NCI-H146 treated with DMSO at 0.1 percent for 48 hours (cell line): ENCODE measurements around the gene TMPRSS13.
"Not testable (repeated sequence)": the region's sequence is repeated elsewhere in the genome, so short reads cannot be mapped to it uniquely, and the experiment has no call there.

Experiments
- DNase-seq: peaks from one replicate; lab custom pipeline; 2025; ENCODE audit not compliant: unreplicated experiment; lab: John Stamatoyannopoulos, UW

TMPRSS13 gene

DNA sequence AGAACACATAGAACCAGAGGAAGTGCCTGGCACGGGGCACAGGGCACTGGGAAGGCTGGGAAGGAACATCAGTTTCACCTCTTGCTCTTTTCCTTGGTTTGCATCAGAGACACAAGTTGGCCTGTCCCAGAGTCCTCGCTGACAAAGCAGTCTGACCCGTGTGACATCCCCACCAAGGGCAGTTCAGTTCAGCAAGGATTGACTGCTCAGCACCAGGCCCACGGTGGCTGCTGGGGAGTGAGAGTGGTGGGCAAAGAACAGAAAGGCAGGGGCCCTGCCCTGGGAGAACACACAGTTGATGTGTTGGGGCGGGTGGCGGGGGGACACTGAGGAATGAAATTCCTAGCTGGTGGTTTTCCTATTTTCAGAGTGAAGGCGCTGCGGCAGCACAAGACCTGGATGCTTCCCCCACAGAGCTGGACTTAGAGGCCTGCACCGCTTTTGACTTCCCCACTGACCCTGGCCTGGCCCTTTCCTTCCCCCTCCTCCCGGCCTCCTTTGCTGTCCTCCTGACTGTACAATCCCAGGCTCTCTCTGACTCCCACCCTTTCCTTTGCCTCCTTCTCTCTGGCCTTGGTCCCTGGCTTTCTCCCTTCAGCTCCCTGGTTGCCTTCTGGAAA lies 2.2 kb upstream of the TMPRSS13 start:
- DNase-seq: no peak

GRCh38 chr11:117930668-117931330 lies 1.6 kb upstream of the TMPRSS13 start:
- no peak for DNase-seq

- no peak for DNase-seq
These were observed 841 bp upstream of the TMPRSS13 start for GRCh38 chr11:117929916-117930570.

DNA sequence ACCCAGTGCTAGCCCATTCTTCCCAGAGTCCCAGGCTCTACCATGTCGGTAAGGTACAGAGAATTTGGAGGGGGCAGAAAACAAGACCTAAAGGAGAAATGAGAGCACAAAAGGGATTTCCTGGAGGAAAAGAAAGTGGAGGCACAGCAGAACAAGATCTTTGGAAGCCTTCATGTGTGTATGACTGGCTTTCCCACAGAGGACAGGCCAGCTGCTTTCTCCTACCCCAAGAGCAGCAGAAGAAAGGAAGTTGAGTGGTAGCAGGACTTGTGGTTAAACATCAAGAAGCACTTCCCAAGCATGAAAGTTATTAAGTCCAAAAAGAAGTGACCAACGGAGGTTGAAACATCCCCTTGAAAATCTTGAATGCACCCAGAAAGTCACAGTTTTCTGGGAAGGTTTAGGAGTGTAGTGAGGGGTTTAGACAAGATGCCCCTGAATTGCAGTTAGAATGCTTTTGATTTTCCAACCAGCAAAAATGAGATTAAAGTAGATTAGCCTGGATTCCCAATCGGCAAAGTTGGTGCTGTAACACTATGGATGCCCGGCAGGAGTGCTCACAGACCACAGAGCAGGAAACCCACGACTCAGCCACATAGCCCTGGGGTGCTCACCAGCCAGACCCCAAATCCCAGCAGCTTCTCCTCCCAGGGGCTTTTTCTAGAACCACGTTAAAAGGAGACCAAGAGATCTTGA lies 608 bp downstream of the TMPRSS13 start:
- no peak for DNase-seq

GRCh38 chr11:117927926-117928325 lies 1.3 kb downstream of the TMPRSS13 start:
- no peak for DNase-seq

DNA sequence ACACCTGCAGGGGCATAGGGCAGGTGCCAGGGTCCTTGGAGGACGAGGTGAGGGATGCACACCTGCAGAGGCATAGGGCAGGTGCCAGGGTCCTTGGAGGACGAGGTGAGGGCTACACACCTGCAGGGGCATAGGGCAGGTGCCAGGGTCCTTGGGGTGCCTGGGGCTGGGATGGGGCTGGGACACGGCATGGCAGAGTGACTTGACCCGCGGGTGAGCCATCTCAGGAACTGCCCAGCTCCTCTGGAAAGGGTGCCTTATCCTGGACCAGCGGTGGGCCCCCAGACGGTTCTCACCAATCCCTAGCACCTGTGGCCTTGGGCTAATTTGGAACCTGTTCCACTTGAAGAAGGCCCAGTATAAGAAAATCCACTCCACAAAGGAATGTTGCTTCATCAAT lies 3.0 kb downstream of the TMPRSS13 start:
- not testable (repeated sequence) for DNase-seq

DNA sequence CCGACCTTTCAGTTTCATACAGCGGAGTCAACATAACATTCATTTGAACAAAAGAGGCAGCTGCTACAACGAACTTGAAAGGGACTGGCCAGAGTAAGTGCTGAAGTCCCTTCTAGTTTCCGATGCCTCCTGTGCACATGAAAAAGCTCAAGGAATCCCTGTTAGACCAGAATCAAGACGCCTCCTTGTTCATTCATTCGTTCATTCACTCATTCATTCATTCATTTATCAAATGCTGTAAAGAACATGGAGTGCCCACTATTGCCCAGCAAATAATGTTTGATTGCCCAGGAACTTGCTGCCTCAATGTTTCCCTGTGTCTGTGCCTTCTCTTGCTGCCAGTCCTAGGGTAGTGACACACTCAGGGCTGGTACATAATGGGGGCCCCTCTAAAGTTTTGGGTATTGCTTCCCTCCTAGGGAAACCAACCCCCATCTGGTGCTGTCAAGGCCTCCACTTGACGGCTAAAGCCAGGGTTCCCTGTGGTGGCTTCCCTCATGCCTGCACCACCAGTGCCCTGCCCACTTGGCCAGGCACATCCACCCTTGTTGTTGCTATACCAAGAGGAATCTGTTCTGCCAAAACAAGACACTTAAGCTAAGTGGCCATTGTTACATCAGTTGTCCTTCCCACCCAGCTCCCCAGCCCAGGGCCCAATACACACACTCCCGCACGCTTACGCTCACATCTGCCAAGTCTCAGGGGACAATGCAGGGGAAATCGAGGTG lies 3.8 kb downstream of the TMPRSS13 start:
- no peak for DNase-seq

GRCh38 chr11:117924631-117925170 lies 4.5 kb downstream of the TMPRSS13 start:
- DNase-seq: no peak

GRCh38 chr11:117923773-117924172 lies 5.4 kb downstream of the TMPRSS13 start:
- no peak for DNase-seq

DNA sequence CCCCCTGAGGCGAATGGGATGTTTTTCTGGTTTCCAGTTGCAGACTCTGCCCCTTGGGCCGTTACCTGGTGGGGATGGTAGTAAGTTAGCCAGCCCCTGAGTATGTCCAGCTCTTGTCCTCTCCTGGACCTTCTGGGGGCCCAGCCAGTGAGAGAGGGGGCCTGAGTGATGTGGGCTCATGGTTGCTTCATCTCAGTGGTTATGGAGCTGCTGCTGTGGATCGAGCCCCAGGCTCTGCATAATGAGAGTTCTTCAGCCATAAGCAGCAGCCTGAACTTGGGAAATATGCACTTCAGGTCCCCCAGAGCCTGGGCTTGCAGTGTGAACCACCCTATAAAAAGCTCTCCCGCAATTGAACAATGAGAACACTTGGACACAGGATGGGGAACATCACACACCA lies 5.9 kb downstream of the TMPRSS13 start:
- no peak for DNase-seq

DNA sequence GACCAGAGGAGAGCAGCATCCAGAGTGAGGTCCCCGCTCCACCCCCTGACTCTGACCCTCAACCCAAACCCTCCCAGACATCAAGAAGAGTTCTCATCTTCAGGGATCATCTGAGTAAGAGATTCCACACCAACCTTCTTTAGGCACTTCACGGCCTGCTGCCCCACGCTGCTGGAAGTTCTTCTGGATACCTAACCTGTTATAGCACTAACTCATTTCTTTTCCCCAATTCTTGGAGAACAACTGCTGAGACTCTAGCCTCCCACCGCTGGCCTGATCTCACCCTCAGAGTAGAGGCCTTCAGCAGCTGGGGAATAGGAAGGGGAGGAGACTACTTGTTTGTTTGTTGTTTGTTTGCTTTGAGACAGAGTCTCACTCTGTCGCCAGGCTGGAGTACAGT lies 7.3 kb downstream of the TMPRSS13 start:
- DNase-seq: no peak

GRCh38 chr11:117921456-117921855 lies 7.7 kb downstream of the TMPRSS13 start:
- no peak for DNase-seq

DNA sequence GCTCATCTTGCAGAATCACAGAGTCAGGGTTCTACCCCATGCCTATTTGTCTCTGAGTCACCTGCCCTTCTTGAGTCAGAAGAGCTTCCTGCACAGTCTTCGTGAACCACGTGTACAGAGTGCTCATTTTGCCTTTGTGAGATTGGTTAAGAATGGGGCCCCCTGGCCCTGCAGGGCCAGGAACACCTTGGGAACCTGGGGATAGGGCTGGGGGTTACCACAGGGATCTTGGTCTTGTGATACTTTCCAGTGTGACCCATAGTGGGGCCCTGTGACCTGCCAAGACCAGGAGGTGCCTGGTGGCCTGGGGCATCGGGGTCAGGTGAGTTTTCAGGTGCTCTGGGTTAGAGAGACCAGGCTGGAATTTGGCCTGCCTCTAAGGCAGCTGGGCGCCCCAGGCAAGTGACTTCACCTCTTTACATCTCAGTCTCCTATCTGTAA lies 9.4 kb downstream of the TMPRSS13 start:
- DNase-seq: no peak

DNA sequence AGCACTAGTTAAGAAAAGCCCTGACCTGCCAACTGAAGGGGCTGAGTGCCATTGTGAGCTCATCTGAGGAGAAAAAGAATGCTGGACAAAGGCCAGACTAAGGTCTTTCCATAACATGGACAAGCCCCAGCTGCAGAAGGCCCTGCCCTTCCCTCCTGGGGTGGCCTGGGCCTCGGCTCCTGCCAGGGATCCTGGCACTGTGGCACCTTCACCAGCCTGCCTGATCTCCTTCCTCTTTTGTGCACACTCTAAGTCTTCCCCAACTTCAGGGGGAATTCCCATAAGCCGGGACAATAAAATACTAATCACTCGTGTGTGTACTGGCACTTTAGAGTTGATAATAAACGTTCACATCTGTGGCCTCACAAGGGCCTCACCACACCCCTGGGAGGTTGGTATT lies 9.9 kb downstream of the TMPRSS13 start:
- no peak for DNase-seq

DNA sequence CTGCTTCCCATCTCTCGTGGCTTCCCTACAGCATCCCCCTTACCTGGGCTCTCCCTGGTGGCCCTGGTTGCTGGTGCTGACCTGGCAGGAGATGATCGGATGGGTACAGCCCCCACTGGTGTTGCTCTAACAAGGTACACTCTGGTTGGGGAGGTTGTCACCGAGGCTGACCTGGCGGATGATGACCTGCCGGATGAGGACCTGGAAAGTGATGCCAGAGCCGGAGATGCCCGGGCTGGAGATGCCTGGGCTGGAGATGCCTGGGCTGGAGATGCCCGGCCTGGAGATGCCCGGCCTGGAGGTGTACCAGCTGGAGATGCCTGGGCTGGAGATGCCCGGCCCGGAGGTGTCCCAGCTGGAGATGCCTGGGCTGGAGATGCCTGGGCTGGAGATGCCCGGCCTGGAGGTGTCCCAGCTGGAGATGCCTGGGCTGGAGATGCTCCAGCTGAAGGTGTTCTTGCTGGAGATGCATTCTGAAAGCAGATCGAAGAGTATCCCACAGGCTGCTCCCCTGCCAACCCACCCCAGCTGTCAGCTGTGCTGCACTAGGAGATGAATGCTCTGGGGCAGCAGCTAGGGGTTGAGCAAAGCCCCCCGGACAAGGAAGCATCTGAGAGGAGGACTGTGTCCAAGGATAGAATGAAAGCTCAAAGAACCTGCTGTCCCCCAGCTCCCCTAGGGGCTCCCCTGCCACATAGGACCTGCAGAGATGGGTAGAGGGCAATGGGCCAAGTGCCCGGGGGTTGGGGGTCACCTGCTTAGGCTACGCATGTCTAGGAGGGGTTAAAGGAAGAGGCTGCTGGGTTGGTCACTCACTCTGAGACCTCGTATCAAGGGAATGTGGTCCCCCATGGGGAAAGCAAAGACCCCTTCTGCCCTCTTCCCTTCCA lies 10.6 kb downstream of the TMPRSS13 start:
- no peak for DNase-seq

DNA sequence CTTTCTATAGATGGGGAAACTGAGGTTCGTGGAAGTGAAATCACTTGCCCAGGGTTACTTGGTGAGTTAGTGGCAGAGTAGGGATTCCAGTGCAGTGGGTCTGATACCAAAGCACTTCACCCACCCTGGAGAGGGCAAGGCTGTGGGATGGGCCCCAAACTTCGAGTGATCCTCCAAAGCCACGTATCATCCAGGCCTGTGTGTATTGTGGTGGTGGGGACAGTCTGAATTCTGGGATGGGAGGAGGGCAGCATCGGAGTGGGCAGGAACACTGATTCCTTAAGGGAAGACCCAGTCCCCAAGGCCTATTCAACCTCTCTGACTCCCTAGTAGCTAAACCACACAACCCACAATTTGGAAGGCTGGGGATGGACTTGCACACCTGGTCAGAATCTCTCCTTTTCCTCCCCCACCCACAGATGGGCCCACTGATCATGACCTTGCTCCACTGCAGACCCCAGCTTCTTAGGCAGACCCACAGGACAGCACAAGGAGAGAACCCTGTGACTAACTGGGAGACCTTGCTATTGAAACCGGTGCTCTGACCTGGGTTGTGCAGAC lies 11.5 kb downstream of the TMPRSS13 start:
- DNase-seq: no peak

DNA sequence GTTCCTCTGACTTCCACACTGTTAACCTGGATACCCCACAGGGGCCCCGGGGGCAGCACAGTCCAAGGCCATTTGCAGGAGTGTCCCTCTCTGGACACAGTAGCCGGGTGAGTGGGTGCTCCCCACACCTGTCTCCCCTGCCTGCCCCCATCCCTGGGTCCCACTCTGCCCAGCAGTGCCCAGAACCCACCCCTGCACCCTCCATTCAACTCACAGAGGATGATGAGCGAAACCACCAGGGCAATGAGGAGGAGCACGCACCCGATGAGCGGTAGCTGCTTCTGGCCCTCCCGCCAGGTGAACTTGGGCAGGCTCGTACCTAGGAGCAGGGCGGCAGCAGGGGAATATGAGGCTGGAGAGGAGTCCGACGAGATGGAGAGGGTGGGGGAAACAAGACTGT lies 12.2 kb downstream of the TMPRSS13 start:
- DNase-seq: no peak

GRCh38 chr11:117915672-117916235 lies 13.4 kb downstream of the TMPRSS13 start:
- DNase-seq: no peak

DNA sequence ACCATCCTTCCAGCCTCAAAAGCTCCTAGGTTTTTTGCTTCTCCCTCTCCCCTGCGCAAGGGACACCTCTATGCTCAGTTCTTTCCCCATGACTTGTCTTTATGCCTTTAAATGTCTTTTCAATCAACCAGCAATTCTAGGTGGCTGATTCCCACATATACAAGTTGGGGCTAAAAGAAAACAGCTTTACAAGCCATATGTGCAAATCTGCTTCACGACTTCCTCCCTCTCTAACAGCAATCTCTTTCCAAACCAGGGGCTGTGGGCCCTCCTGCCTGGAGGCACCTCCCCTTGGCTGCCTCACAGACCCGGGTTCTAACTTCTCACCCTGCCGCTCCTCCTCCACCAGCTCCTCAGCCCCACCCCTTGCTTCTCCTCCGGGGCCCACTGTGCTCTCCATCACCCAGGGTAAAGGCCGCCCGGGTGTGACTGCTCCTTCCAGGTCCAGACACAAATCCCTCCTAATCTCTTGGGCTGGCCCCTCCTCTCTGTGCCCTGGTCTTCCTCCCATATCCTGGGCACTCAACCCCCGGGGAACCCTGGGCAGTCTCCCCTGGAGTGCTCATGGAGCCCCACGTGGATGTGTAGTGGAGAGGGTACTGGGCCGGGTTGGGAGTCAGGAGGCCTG lies 14.1 kb downstream of the TMPRSS13 start:
- no peak for DNase-seq
